ENCODE measurements around the gene SYNDIG1. TPM values are rescaled to one million over a fixed set of nuclear protein-coding genes. Genes with fewer than 3 reads are reported as not detected.

The SYNDIG1 gene
- not detected for total RNA-seq
- polyA plus RNA-seq = not detected

DNA sequence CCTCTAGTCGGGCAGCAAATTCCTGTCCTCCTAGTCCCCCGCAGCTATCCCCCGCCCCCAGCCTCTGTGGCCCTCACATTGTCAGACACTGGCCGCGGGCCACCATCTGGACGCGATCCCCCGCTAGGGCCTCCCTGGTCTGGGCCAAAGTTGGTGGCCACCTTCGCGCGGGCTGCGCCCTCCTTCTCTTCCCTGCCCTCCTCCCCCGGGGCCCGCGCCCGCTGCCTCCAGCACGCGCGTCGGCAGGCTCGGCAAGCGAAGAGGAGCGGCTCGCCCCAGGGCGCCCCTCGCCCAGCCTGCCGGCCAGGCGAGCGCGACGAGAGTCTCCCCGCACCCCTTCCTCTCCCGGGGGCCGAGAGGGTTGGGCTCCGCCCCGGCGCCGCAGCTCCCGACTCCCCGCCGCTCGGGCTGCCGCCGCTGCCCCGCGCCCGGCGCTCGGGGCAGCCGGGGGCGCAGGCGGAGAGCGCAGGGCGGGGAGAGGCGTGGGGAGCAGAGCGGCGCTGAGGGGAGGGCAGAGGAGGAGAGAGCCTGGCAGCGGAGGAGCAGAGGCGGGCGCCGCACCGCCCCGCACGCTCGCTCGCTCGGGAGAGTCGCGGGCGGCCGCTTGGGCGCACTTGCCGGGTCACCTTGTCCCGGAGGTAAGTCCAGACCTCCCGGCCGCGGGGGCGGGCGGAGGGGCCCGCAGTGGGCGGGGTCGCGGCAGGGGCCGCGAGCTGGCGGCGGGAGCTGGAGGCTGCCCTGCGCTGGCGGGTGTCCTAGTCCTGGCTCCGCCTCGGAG is at the start of gene SYNDIG1:
SYNDIG1 (plus strand) TSS at position 514 of the 778 bp plus-strand sequence. CDS start 73,469 bp downstream, outside the sequence.
- H3K27me3 Mint-ChIP-seq = peaks cover 27 to 35% of the 10 kb centered on the region in 2 donors

DNA sequence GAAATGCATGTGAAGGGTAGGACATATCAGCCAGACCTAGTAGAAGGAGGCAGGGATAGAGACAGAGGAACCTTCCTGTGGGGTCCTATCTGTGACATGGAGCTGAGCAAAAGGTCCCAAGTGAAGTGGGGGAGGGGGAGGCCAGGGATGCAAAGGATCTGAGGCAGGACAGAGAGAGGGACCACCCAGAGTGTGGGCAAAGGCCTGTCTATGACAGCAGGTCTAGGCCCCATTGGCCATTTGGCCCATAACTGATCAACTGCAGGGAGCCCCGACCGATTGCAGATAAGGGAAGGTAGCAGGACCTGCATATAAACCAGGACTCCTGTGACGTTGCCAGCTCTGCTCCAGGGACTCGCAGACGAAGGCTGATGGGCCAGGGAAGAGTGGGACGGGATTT is 49.6 kb upstream of the SYNDIG1 start:
- no peaks in the 10 kb centered on the region for H3K4me1 ChIP-seq (ENCODE audit: insufficient read depth, low read length)
- Mint-ChIP-seq H3K27ac (peak overlapping the region in 1 of 7 donors; percentile 26), H3K27me3 (no peaks in the 10 kb centered on the region), H3K4me3 (no peak overlapping the region), H3K36me3 (no peaks in the 10 kb centered on the region), H3K4me1 (no peaks in the 10 kb centered on the region), H3K9me3 (peaks cover 0 to 26% (median 21%) of the 10 kb centered on the region in 8 donors)
- peaks cover 0 to 8% of the 10 kb centered on the region in 2 donors for H3K9me3 ChIP-seq (ENCODE audit: control insufficient read depth in 1 of 2, low read length in 2 of 2)
- ChIA-PET POLR2A (ENCODE audit: partially characterized antibody) (no interaction called here), CTCF (ENCODE audit: partially characterized antibody) (no interaction called here)
- H3K36me3 ChIP-seq (ENCODE audit: insufficient read depth, low read length) = no peaks in the 10 kb centered on the region
- intact Hi-C loops (cut with micrococcal nuclease) = no loop called here
- H3K27ac ChIP-seq (ENCODE audit: low read depth, low read length) = no peak overlapping the region
- no peak overlapping the region for H3K4me3 ChIP-seq (ENCODE audit: low read length in 2 of 2)
- DNase-seq = no peak
- no peaks in the 10 kb centered on the region for H3K27me3 ChIP-seq (ENCODE audit: insufficient read depth, low read length)

More for the DNA sequence above, at the start of gene SYNDIG1:
- ChIA-PET CTCF (ENCODE audit: partially characterized antibody) (no interaction called here), POLR2A (ENCODE audit: partially characterized antibody) (no interaction called here)
- DNase-seq = no peak
- Mint-ChIP-seq H3K27ac (no peak within 1 kb of the TSS), H3K9me3 (peaks cover 0 to 1% (median 0%) of the 10 kb centered on the region in 8 donors), H3K4me3 (no peak within 1 kb of the TSS), H3K4me1 (peaks cover 0 to 6% (median 0%) of the 10 kb centered on the region in 4 donors), H3K36me3 (no peaks in the 10 kb centered on the region)
- Histone ChIP-seq H3K27ac (ENCODE audit: low read depth, low read length) (no peak within 1 kb of the TSS), H3K9me3 (ENCODE audit: control insufficient read depth in 1 of 2, low read length in 2 of 2) (no peaks in the 10 kb centered on the region), H3K36me3 (ENCODE audit: insufficient read depth, low read length) (no peaks in the 10 kb centered on the region), H3K4me1 (ENCODE audit: insufficient read depth, low read length) (no peaks in the 10 kb centered on the region), H3K27me3 (ENCODE audit: insufficient read depth, low read length) (peaks cover 4% of the 10 kb centered on the region), H3K4me3 (ENCODE audit: low read length in 2 of 2) (no peak within 1 kb of the TSS)
- intact Hi-C loops (cut with micrococcal nuclease) = no loop called here

DNA sequence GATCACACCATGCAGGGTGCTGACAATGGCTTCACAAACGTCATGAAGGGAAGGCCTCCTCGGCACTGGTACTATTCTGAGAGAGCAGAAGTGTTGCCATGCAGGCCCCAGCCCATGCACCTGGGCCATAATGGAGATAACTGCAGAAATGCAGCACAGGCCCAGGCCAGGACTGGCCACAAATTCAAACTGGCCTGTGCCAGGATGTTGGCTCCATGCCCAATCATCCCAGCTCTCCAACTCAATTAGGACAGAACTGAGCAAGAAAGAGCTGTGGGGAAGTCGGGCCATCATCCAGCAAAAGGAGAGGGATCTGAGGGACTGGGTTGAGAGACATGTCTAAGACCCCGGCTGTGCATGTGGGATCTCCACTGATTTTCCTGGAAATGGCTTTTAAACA is 48.9 kb upstream of the SYNDIG1 start:
- H3K27ac Mint-ChIP-seq = no peak overlapping the region
- H3K36me3 Mint-ChIP-seq = no peaks in the 10 kb centered on the region
- peaks cover 0 to 19% (median 15%) of the 10 kb centered on the region in 8 donors for H3K9me3 Mint-ChIP-seq
- H3K4me3 ChIP-seq (ENCODE audit: low read length in 2 of 2) = no peak overlapping the region
- no peak for DNase-seq
- intact Hi-C loops (cut with micrococcal nuclease) = no loop called here
- ChIA-PET CTCF (ENCODE audit: partially characterized antibody) (no interaction called here), POLR2A (ENCODE audit: partially characterized antibody) (no interaction called here)
- no peaks in the 10 kb centered on the region for H3K4me1 Mint-ChIP-seq
- H3K4me3 Mint-ChIP-seq = no peak overlapping the region
- no peaks in the 10 kb centered on the region for H3K36me3 ChIP-seq (ENCODE audit: insufficient read depth, low read length)
- H3K9me3 ChIP-seq (ENCODE audit: control insufficient read depth in 1 of 2, low read length in 2 of 2) = peaks cover 0 to 8% of the 10 kb centered on the region in 2 donors
- no peaks in the 10 kb centered on the region for H3K4me1 ChIP-seq (ENCODE audit: insufficient read depth, low read length)
- no peak overlapping the region for H3K27ac ChIP-seq (ENCODE audit: low read depth, low read length)
- no peaks in the 10 kb centered on the region for H3K27me3 Mint-ChIP-seq
- no peaks in the 10 kb centered on the region for H3K27me3 ChIP-seq (ENCODE audit: insufficient read depth, low read length)

DNA sequence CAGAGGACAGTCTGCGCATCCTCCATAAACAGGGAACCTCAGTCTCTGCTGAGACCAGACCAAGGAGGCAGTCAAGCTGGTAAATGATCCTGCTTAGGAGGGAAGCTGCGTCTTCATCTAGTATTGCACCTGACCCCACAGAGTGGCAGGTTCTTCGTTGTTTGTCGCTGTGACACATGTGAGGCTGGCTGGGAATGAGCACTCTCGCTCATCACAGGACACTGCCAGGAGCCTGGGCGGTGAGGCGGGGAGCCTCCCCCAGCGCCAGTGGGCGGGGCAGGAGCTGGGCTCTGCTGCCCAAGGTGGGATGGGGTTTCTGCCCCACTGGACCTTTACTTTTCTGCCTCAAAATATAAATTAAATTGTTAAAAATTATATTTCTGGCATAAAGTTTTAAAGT is 48.4 kb upstream of the SYNDIG1 start:
- DNase-seq = no peak
- Histone ChIP-seq H3K4me1 (ENCODE audit: insufficient read depth, low read length) (no peaks in the 10 kb centered on the region), H3K4me3 (ENCODE audit: low read length in 2 of 2) (no peak overlapping the region), H3K27ac (ENCODE audit: low read depth, low read length) (no peak overlapping the region), H3K36me3 (ENCODE audit: insufficient read depth, low read length) (no peaks in the 10 kb centered on the region), H3K9me3 (ENCODE audit: control insufficient read depth in 1 of 2, low read length in 2 of 2) (peaks cover 0 to 6% of the 10 kb centered on the region in 2 donors), H3K27me3 (ENCODE audit: insufficient read depth, low read length) (no peaks in the 10 kb centered on the region)
- Mint-ChIP-seq H3K4me1 (no peaks in the 10 kb centered on the region), H3K27me3 (peaks cover 0 to 1% of the 10 kb centered on the region in 2 donors), H3K36me3 (no peaks in the 10 kb centered on the region), H3K27ac (no peak overlapping the region), H3K9me3 (peaks cover 0 to 14% (median 10%) of the 10 kb centered on the region in 8 donors), H3K4me3 (no peak overlapping the region)
- POLR2A ChIA-PET (ENCODE audit: partially characterized antibody) = no interaction called here
- intact Hi-C loops (cut with micrococcal nuclease) = no loop called here
- CTCF ChIA-PET (ENCODE audit: partially characterized antibody) = no interaction called here

DNA sequence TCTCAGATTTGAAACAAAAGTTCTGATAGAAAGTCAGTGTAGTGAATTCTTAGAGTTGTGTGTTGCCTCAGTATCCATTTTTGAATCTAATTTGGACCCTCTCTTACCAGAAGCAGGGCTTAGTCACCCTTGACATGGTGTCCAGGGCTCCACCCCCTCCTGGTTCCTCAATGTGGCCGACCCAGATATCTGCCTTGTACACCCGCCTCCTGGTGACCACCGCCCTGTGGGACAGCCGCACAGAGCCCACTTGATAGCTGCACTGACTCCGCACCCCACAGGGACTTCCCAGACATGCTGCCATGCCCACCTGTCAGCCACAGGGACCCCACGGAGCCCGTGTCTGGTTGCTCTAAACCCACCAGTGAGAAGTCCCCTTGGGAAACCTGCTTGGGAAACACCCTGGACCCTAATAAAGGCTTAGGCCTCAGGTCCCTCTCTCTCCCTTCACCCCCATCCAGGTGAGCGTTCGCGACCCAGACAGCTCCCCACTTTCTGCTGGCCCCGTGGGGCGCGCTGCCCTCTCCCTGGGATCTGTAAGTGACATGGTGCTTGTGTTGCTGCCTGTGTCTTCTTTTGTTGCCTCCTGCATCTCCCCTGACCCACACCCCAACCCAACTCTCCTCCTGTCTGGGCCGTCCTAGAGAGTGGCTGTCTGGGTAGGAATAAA is 47.2 kb upstream of the SYNDIG1 start:
- H3K9me3 Mint-ChIP-seq = peaks cover 0 to 3% (median 0%) of the 10 kb centered on the region in 8 donors
- ChIA-PET CTCF (ENCODE audit: partially characterized antibody) (no interaction called here), POLR2A (ENCODE audit: partially characterized antibody) (no interaction called here)
- peaks cover 0 to 1% of the 10 kb centered on the region in 2 donors for H3K27me3 Mint-ChIP-seq
- H3K4me3 ChIP-seq (ENCODE audit: low read length in 2 of 2) = no peak overlapping the region
- no peak overlapping the region for H3K4me3 Mint-ChIP-seq
- H3K27ac Mint-ChIP-seq = no peak overlapping the region
- no peaks in the 10 kb centered on the region for H3K36me3 Mint-ChIP-seq
- DNase-seq = no peak
- intact Hi-C loops (cut with micrococcal nuclease) = no loop called here
- H3K27ac ChIP-seq (ENCODE audit: low read depth, low read length) = no peak overlapping the region
- no peaks in the 10 kb centered on the region for H3K4me1 Mint-ChIP-seq
- no peaks in the 10 kb centered on the region for H3K36me3 ChIP-seq (ENCODE audit: insufficient read depth, low read length)
- H3K4me1 ChIP-seq (ENCODE audit: insufficient read depth, low read length) = no peaks in the 10 kb centered on the region
- no peaks in the 10 kb centered on the region for H3K27me3 ChIP-seq (ENCODE audit: insufficient read depth, low read length)
- no peaks in the 10 kb centered on the region for H3K9me3 ChIP-seq (ENCODE audit: control insufficient read depth in 1 of 2, low read length in 2 of 2)

DNA sequence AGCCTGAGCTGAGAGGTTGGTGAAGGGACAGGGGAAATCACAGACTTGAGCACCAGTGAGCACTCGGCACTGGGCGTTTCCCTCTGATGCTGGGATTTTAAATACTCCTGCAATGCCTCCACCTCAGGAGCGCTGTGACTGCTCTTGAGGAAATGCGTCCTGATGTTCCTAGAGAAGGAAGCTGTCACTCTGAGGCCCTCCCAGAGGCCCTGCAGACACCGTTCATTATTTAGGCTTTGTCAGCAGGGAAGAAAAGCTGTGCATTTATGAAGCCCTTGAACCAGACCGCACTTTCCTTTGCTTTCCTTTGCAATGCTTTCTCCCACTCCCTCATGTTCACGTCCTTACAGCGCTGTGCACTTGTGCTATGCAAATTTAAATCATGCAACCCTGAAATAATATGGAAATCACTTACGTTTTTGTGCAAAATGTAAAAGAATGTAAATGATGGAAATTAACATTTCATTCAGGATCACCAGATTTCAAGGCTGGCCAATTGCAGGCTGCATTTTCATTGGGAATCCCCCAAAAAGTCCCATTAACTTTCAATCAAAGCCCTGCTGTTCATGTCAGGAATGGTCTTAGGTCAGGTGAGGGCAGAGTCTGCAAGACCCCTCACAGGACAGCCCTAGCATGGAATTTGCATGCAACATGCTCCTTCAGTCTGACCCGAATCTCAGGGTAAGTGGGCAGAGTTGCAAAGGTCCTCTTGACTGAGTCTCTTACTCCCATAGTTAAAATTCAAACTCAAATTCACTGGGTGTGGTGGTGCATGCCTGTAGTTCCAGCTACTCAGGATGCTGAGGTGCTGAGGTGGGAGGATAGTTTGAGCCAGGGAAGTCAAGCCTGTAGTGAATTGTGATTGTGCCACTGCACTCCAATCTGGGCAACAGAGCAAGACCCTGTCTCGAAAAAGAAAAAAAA is 45.8 kb upstream of the SYNDIG1 start:
- no peaks in the 10 kb centered on the region for H3K27me3 ChIP-seq (ENCODE audit: insufficient read depth, low read length)
- Mint-ChIP-seq H3K4me3 (no peak overlapping the region), H3K9me3 (peaks cover 0 to 3% (median 0%) of the 10 kb centered on the region in 8 donors), H3K27me3 (peaks cover 0 to 1% of the 10 kb centered on the region in 2 donors), H3K4me1 (no peaks in the 10 kb centered on the region), H3K27ac (no peak overlapping the region), H3K36me3 (no peaks in the 10 kb centered on the region)
- no peak overlapping the region for H3K27ac ChIP-seq (ENCODE audit: low read depth, low read length)
- POLR2A ChIA-PET (ENCODE audit: partially characterized antibody) = no interaction called here
- H3K36me3 ChIP-seq (ENCODE audit: insufficient read depth, low read length) = no peaks in the 10 kb centered on the region
- intact Hi-C loops (cut with micrococcal nuclease) = no loop called here
- H3K4me3 ChIP-seq (ENCODE audit: low read length in 2 of 2) = no peak overlapping the region
- no peaks in the 10 kb centered on the region for H3K4me1 ChIP-seq (ENCODE audit: insufficient read depth, low read length)
- no peaks in the 10 kb centered on the region for H3K9me3 ChIP-seq (ENCODE audit: control insufficient read depth in 1 of 2, low read length in 2 of 2)
- DNase-seq = no peak
- CTCF ChIA-PET (ENCODE audit: partially characterized antibody) = no interaction called here

All from CD4-positive, alpha-beta memory T cell (primary cell).